ENCODE measurements around the gene HDAC4. TPM values are rescaled to one million over a fixed set of nuclear protein-coding genes. Genes with fewer than 3 reads are reported as not detected.

Gene HDAC4
- total and polyA plus RNA-seq, 2 donors (not counting 1 experiment from before 2014, with no cell fraction given): 13.5 to 46.0 TPM

DNA sequence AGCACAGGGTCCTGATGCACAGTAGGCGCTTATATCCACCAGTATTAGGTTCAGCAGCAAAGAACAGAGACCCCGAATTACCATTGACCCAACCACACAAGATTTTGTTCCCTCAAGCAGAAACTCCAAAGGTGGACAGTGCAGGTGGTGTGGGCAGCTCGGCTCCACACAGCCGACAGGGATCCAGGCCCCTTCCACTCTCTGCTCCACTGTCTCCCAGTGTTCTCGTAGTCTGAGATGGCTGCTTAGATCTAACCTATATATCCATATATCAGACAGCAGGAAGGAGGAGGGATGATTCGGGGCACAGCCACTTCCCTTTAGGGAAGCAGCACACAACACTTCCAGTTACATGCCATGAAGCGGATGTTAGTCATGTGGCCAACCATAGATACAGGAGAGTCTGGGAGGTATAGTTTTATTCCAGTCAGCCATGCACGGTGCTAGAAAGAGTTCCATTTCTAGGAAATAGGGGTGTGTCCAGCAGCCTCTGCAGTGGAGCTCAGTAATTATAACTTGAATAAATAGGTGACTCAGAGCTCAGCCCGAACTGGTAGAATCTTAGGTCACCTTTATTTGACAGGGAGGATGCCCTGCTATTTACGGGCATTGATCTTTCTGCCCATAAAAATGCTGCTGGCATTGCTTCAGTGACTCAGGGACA, 394.1 kb downstream of the HDAC4 start:
- TF ChIP-seq EZH2 (IDR thresholded peaks at IDR 0.05; ENCODE audit: borderline replicate concordance, insufficient read depth, low read depth, low read length, poor library complexity, severe bottlenecking): no peak
- TF ChIP-seq, protein P1, sequence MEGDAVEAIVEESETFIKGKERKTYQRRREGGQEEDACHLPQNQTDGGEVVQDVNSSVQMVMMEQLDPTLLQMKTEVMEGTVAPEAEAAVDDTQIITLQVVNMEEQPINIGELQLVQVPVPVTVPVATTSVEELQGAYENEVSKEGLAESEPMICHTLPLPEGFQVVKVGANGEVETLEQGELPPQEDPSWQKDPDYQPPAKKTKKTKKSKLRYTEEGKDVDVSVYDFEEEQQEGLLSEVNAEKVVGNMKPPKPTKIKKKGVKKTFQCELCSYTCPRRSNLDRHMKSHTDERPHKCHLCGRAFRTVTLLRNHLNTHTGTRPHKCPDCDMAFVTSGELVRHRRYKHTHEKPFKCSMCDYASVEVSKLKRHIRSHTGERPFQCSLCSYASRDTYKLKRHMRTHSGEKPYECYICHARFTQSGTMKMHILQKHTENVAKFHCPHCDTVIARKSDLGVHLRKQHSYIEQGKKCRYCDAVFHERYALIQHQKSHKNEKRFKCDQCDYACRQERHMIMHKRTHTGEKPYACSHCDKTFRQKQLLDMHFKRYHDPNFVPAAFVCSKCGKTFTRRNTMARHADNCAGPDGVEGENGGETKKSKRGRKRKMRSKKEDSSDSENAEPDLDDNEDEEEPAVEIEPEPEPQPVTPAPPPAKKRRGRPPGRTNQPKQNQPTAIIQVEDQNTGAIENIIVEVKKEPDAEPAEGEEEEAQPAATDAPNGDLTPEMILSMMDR (IDR thresholded peaks at IDR 0.05): no peak
- H3K9me3 Mint-ChIP-seq (ENCODE audit: insufficient read depth): peaks cover 3% of the 10 kb centered on the region
- Histone ChIP-seq H3K36me3 (replicated peaks in 1 of 2; ENCODE audit: control extremely low read depth in 1 of 2, control insufficient read depth in 1 of 2, extremely low read depth in 1 of 2, insufficient read depth in 2 of 2, low read length in 1 of 2) (no peaks in the 10 kb centered on the region), H3K4me3 (ENCODE audit: control extremely low read depth in 1 of 5, extremely low read depth in 1 of 5, insufficient read depth in 1 of 5, low read depth in 2 of 5, low read length in 4 of 5) (no peak overlapping the region), H2AFZ (ENCODE audit: insufficient read depth, low read depth, low read length, poor library complexity, severe bottlenecking) (no peak overlapping the region), H3K27ac (ENCODE audit: low read length in 2 of 2) (no peak overlapping the region), H3K4me2 (replicated peaks; ENCODE audit: low read depth, low read length, poor library complexity, severe bottlenecking) (no peak overlapping the region), H3K9me3 (ENCODE audit: control extremely low read depth in 1 of 3, control insufficient read depth in 2 of 3, insufficient read depth in 1 of 3, low read length in 2 of 3) (peaks cover 0 to 12% (median 0%) of the 10 kb centered on the region in 3 donors), H3K9ac (ENCODE audit: low read length) (no peak overlapping the region), H4K20me1 (ENCODE audit: control insufficient read depth, insufficient read depth, low read length, poor library complexity, severe bottlenecking) (no peaks in the 10 kb centered on the region), H3K79me2 (ENCODE audit: control insufficient read depth, insufficient read depth, low read length) (no peaks in the 10 kb centered on the region), H3K4me1 (ENCODE audit: control insufficient read depth in 2 of 2, insufficient read depth in 2 of 2, low read length in 2 of 2) (no peaks in the 10 kb centered on the region), H3K27me3 (replicated peaks in 1 of 4; ENCODE audit: control extremely low read depth in 1 of 4, control insufficient read depth in 3 of 4, insufficient read depth in 4 of 4, low read length in 3 of 4) (peaks cover 0 to 7% (median 1%) of the 10 kb centered on the region in 4 experiments)
- ChIA-PET CTCF (no interaction called here), POLR2A (no interaction called here)
- intact Hi-C loops (cut with micrococcal nuclease): no loop called here
- peaks cover 14% of the 10 kb centered on the region for H3K27me3 Mint-ChIP-seq
- ATAC-seq (ENCODE audit: low read depth) (no peak), DNase-seq (no peak)
- no peak overlapping the region for H3K4me3 Mint-ChIP-seq
- no peaks in the 10 kb centered on the region for H3K4me1 Mint-ChIP-seq
- no peak overlapping the region for H3K27ac Mint-ChIP-seq
- 87% methylated on average over 5 of the region's 10 CpGs for WGBS (ENCODE audit: insufficient coverage)

DNA sequence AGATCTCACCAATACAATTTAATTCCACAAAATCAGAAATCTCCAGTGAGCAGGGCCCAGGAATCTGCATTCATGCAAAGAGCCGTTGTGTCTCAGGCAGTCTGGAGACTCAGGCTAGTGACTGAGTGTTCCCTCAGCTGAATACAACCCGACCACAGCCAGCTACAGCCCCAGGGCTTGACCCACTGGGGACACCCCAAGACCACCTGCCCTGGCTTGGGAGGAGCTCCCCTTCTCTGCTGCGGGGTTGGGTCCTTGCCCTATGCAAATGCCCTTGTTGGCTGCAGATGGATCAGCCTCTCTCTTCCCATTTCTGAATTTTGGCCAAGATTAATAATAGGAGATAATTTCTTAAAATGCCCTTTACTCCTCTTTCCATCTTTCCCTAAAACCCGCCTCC, 395.2 kb downstream of the HDAC4 start:
- Histone ChIP-seq H3K9me3 (ENCODE audit: control extremely low read depth in 1 of 3, control insufficient read depth in 2 of 3, insufficient read depth in 1 of 3, low read length in 2 of 3) (peaks cover 0 to 17% (median 0%) of the 10 kb centered on the region in 3 donors), H3K27ac (ENCODE audit: low read length in 2 of 2) (no peak overlapping the region), H4K20me1 (ENCODE audit: control insufficient read depth, insufficient read depth, low read length, poor library complexity, severe bottlenecking) (no peaks in the 10 kb centered on the region), H3K4me3 (ENCODE audit: control extremely low read depth in 1 of 5, extremely low read depth in 1 of 5, insufficient read depth in 1 of 5, low read depth in 2 of 5, low read length in 4 of 5) (no peak overlapping the region), H3K79me2 (ENCODE audit: control insufficient read depth, insufficient read depth, low read length) (no peaks in the 10 kb centered on the region), H3K4me1 (ENCODE audit: control insufficient read depth in 2 of 2, insufficient read depth in 2 of 2, low read length in 2 of 2) (no peaks in the 10 kb centered on the region), H3K9ac (ENCODE audit: low read length) (no peak overlapping the region), H3K27me3 (replicated peaks in 1 of 4; ENCODE audit: control extremely low read depth in 1 of 4, control insufficient read depth in 3 of 4, insufficient read depth in 4 of 4, low read length in 3 of 4) (peaks cover 0 to 7% (median 1%) of the 10 kb centered on the region in 4 experiments), H3K36me3 (replicated peaks in 1 of 2; ENCODE audit: control extremely low read depth in 1 of 2, control insufficient read depth in 1 of 2, extremely low read depth in 1 of 2, insufficient read depth in 2 of 2, low read length in 1 of 2) (no peaks in the 10 kb centered on the region), H3K4me2 (replicated peaks; ENCODE audit: low read depth, low read length, poor library complexity, severe bottlenecking) (no peak overlapping the region), H2AFZ (ENCODE audit: insufficient read depth, low read depth, low read length, poor library complexity, severe bottlenecking) (no peak overlapping the region)
- Mint-ChIP-seq H3K9me3 (ENCODE audit: insufficient read depth) (peaks cover 5% of the 10 kb centered on the region), H3K4me1 (no peaks in the 10 kb centered on the region), H3K27me3 (peaks cover 14% of the 10 kb centered on the region), H3K4me3 (no peak overlapping the region), H3K27ac (no peak overlapping the region)
- WGBS (ENCODE audit: insufficient coverage): 60% methylated on average over 2 of the region's 4 CpGs
- ChIA-PET POLR2A (no interaction called here), CTCF (no interaction called here)
- intact Hi-C loops (cut with micrococcal nuclease): no loop called here
- ATAC-seq (ENCODE audit: low read depth): no peak
- TF ChIP-seq, protein P1 (IDR thresholded peaks at IDR 0.05): no peak
- no peak for TF ChIP-seq EZH2 (IDR thresholded peaks at IDR 0.05; ENCODE audit: borderline replicate concordance, insufficient read depth, low read depth, low read length, poor library complexity, severe bottlenecking)
- no peak for DNase-seq
